WERI-Rb-1 (cell line): Measurements from ENCODE around the gene HMCN1.

Experiments
- DNase-seq: peaks from one replicate; pipeline ENCODE4 v3.0.0-alpha.2; 2020
- H3K27ac ChIP-seq: fragments of 250-450 bp; sonication (Bioruptor Pico); 2 replicates; pipeline ENCODE4 v1.5.1; 2020; ENCODE audit warnings: mild to moderate bottlenecking, moderate library complexity
- H3K27me3 ChIP-seq: fragments of 250-450 bp; sonication (Bioruptor Pico); 2 replicates; pipeline ENCODE4 v1.5.1; 2021; ENCODE audit warnings: mild to moderate bottlenecking, low read depth, moderate library complexity; ENCODE audit not compliant: insufficient read depth, severe bottlenecking
- H3K36me3 ChIP-seq: fragments of 250-450 bp; sonication (Bioruptor Pico); 2 replicates; pipeline ENCODE4 v1.5.1; 2020; ENCODE audit warnings: mild to moderate bottlenecking, moderate library complexity
- H3K4me3 ChIP-seq: 2 replicates; pipeline ENCODE4 v1.5.1; 2011; ENCODE audit warnings: low read depth, mild to moderate bottlenecking, control low read depth, low read length
- H3K9me3 ChIP-seq: fragments of 250-450 bp; sonication (Bioruptor Pico); 2 replicates; pipeline ENCODE4 v1.5.1; 2021; ENCODE audit warnings: mild to moderate bottlenecking, moderate library complexity; ENCODE audit not compliant: severe bottlenecking
- CTCF ChIP-seq: IDR thresholded peaks from 2 replicates; pipeline ENCODE4 v1.5.1; 2011; ENCODE audit warnings: low read depth, mild to moderate bottlenecking, control low read depth, inconsistent platforms, low read length

The HMCN1 gene

DNA sequence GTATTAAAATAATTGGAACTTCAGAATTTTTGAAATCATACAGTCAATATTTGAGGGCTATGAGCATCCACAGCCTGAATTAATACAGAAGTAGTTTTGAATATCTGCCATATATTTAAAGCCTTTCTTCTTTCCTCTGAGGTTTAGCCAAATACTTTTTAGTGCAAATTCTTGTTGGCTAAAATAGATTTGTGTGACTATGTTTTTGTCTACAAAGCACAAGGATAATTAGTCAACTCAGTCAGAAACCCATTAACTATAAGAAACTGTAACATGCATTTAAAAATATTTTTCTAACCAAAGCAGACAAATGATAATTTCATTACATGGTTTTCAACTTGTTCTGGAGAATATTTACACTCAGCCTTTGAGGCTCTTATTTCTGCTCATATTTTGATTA, 408.7 kb downstream of the HMCN1 start:
- no peak for DNase-seq
- Histone ChIP-seq H3K36me3 (no peaks in the 10 kb centered on the region), H3K4me3 (no peak overlapping the region), H3K27me3 (no peaks in the 10 kb centered on the region), H3K9me3 (no peaks in the 10 kb centered on the region), H3K27ac (no peak overlapping the region)
- no peak for TF ChIP-seq CTCF

- Histone ChIP-seq H3K27ac (no peak overlapping the region), H3K27me3 (no peaks in the 10 kb centered on the region), H3K36me3 (no peaks in the 10 kb centered on the region), H3K4me3 (no peak overlapping the region), H3K9me3 (no peaks in the 10 kb centered on the region)
- no peak for TF ChIP-seq CTCF
- DNase-seq: no peak
These were observed 409.3 kb downstream of the HMCN1 start for GRCh38 chr1:186143481-186143880.

GRCh38 chr1:186144505-186144904, 410.3 kb downstream of the HMCN1 start:
- no peak for TF ChIP-seq CTCF
- no peak overlapping the region for H3K27ac ChIP-seq
- H3K9me3 ChIP-seq: no peaks in the 10 kb centered on the region
- no peaks in the 10 kb centered on the region for H3K27me3 ChIP-seq
- DNase-seq: no peak
- no peaks in the 10 kb centered on the region for H3K36me3 ChIP-seq
- no peak overlapping the region for H3K4me3 ChIP-seq

GRCh38 chr1:186146974-186147373, 412.8 kb downstream of the HMCN1 start:
- no peak overlapping the region for H3K27ac ChIP-seq
- H3K27me3 ChIP-seq: no peaks in the 10 kb centered on the region
- H3K36me3 ChIP-seq: no peaks in the 10 kb centered on the region
- H3K9me3 ChIP-seq: no peaks in the 10 kb centered on the region
- no peak for TF ChIP-seq CTCF
- DNase-seq: no peak
- H3K4me3 ChIP-seq: no peak overlapping the region

DNA sequence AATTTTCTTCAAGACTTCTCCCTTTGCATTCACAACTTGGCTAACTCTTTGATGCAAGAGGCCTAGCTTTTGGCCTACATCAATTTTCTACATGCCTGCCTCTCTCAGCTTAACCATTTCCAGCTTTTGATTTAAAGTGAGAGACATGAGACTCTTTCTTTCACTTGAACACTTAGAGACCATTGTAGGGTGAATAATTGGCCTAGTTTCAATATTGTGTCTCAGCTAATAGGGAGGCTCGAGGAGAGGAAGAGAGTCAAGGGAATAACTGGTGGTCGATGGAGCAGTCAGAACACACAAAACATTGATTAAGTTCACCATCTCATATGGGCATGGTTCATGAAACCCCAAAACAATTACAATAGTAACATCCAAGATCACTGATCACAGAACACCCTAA, 415.4 kb downstream of the HMCN1 start:
- TF ChIP-seq CTCF: no peak

GRCh38 chr1:186152227-186152619, 418.0 kb downstream of the HMCN1 start:
- no peak for DNase-seq

More for the DNA sequence above, 415.4 kb downstream of the HMCN1 start:
- no peak for DNase-seq
- Histone ChIP-seq H3K36me3 (no peaks in the 10 kb centered on the region), H3K27me3 (no peaks in the 10 kb centered on the region), H3K27ac (no peak overlapping the region), H3K4me3 (no peak overlapping the region), H3K9me3 (no peaks in the 10 kb centered on the region)

More at GRCh38 chr1:186152227-186152619, 418.0 kb downstream of the HMCN1 start:
- H3K4me3 ChIP-seq: no peak overlapping the region
- H3K9me3 ChIP-seq: no peaks in the 10 kb centered on the region
- H3K27ac ChIP-seq: no peak overlapping the region
- no peaks in the 10 kb centered on the region for H3K27me3 ChIP-seq
- H3K36me3 ChIP-seq: no peaks in the 10 kb centered on the region
- TF ChIP-seq CTCF: no peak
